Fibroblast of mammary gland (primary cell): ENCODE measurements around the gene SLC31A2.
"Not testable (repeated sequence)": the region's sequence is repeated elsewhere in the genome, so short reads cannot be mapped to it uniquely, and the experiment has no call there.

Experiments used
- DNase-seq: peaks from one replicate; pipeline ENCODE4 v3.0.0-alpha.2; 2010; ENCODE audit warnings: low read depth
- H3K4me3 ChIP-seq: 2 replicates; pipeline ENCODE4 v1.5.1; 2011; ENCODE audit warnings: low read depth, mild to moderate bottlenecking, low read length, moderate library complexity; ENCODE audit not compliant: control insufficient read depth
- TF ChIP-seq, protein P1 (sequence below): conservative IDR thresholded peaks from 2 replicates; pipeline ENCODE4 v1.5.1; 2011; ENCODE audit warnings: low read depth, low read length, inconsistent platforms; ENCODE audit not compliant: control insufficient read depth, insufficient read depth

SLC31A2 gene

DNA sequence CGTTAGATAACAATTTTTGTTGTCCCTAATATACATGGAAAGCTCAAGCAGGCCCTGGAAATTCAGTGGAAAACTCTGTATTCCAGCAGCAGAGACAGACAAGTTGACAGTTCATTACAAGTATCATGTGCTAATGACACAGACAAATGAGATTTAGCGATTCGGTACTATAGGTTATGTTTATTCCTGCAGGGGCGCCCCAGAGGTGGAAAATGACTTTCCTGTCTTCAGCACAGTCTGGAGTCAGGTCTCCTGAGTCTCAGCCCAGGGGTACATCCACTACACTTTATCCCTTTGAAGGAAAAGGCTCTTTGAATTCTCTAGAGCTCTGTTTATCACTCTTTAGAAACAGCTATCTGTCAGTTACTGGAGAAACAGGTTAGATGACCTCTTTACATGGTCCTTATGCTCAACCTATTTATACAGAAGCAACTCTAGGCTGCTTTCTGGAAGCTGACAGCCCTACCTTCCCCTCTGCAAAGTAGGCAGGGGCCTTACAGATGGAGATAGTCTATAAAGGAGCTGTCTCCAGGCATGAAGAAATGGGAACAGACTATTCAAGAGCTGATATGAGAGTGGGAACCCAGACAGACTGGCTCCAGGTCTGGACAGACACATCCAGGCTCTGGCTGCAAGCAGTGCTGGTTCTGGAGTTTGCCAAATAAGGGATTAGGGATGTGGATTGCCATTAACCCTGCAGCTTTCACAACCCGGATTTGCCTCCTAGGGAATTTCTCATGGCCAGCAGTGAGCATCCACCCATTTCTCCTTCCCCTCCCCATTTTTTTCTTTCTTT lies 7.2 kb upstream of the SLC31A2 start:
- no peak overlapping the region for H3K4me3 ChIP-seq
- no peak for DNase-seq
- TF ChIP-seq, protein P1, sequence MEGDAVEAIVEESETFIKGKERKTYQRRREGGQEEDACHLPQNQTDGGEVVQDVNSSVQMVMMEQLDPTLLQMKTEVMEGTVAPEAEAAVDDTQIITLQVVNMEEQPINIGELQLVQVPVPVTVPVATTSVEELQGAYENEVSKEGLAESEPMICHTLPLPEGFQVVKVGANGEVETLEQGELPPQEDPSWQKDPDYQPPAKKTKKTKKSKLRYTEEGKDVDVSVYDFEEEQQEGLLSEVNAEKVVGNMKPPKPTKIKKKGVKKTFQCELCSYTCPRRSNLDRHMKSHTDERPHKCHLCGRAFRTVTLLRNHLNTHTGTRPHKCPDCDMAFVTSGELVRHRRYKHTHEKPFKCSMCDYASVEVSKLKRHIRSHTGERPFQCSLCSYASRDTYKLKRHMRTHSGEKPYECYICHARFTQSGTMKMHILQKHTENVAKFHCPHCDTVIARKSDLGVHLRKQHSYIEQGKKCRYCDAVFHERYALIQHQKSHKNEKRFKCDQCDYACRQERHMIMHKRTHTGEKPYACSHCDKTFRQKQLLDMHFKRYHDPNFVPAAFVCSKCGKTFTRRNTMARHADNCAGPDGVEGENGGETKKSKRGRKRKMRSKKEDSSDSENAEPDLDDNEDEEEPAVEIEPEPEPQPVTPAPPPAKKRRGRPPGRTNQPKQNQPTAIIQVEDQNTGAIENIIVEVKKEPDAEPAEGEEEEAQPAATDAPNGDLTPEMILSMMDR = no peak

DNA sequence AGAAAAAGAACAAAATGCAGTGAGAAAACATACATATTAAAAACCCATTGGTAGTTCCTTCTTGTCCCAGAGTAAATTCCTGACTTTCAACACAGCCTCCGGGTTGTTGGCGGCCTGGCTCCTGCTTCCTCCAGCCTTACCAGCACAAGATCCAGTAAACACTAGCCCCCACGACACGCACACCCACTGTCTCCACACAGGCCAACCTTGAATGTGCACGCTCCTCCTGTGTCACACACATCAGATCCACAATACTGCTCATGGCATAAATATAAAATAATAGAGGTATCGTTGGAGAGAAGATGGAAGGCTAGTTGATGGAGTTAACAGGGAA lies 2.5 kb upstream of the SLC31A2 start:
- H3K4me3 ChIP-seq = no peak overlapping the region
- DNase-seq = no peak
- TF ChIP-seq, protein P1 = no peak

DNA sequence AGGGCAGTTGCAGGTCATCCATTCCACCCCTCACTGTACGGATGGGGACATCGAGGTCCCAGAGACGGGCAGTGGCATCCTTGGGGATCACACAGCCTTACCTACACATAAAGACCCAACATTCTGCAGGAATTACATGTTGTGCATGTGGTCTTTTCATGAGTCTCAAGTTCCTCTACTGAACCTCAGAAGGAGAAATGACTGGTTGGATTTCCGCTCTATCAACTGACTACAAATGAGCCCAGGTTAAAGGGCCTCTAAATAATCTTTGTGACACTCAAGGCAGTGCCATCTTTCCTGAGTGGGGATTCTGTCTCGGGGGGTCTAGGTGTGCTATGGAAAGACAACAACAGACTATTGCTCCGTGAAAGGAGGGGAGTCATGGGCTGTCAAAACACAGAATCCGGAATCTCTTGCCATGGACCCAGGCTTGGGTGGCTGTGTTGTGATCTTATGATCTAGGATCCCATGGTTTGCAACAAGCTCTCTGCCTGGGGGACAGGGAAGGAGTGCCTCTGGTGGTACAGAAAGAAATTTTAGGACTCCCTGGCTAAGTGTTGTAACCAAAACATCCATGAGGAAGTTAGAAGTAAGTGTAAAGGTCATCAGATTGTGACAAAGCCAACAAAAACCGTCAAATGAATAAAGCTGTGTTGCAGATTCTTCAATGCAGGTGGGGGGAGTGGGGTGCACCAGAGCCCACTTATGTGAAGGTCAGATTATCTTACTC lies 1.9 kb upstream of the SLC31A2 start:
- no peak for DNase-seq
- TF ChIP-seq, protein P1 = no peak
- H3K4me3 ChIP-seq = no peak overlapping the region

DNA sequence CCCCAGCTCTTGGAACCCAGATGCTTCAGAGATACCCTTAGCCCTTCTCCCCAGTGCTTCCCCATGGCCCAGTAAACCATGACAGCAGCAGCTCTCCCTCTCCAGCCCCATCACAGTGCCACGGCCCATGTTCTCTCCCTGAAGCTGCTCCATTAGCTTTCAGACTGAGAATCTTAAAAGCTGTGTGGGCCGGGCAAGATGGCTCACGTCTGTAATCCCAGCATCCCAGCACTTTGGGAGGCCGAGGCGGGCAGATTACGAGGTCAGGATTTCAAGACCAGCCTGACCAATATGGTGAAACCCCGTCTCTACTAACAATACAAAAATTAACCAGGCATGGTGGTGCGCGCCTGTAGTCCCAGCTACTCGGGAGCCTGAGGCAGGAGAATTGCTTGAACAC lies 1.2 kb upstream of the SLC31A2 start:
- H3K4me3 ChIP-seq, DNase-seq: not testable (repeated sequence)

DNA sequence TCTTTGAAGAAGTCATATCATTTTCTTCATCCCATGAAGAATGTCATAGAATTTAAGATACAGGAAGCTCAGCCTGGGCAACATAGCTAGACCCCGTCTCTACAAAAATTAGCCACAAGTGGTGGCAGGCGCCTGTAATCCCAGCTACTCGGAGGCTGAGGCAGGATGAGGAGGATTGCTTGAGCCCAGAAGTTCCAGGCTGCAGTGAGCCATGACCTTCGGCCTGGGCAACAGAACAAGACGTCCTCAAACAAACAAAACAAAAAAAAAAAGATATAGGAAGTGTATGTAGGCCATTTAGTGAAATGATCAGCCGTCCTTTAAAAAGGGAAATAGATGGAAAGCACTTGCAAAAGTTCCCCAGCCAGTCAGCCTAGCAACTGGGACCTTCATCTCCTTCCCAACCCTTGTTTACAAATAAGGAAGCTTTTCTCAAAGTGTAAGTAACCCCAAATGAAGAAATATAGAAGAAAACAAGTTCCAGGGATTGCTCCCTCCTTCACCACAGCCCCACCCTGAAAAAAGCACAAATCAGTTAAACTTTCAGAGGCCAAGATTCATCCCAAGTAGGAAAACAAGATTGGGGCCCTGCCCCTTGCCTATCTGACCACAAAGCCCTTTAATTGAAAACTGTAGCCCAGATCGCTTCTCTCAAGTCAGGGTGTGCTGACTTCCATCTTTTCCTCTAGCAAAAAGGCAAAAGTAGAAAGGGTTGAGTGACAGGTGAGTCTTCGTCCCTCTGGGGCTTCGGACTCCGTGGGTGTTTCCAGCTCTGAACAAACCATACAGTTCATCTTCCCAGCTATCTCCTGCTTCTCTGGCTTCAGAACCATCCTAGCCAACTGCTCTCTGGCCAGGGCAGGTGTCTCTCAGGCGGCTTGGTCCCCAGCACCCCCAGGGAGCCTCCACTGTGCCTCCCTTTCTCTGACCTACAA lies 1.2 kb downstream of the SLC31A2 start:
- TF ChIP-seq, protein P1 = no peak
- DNase-seq = no peak
- peak overlapping the region; percentile 86 for H3K4me3 ChIP-seq

DNA sequence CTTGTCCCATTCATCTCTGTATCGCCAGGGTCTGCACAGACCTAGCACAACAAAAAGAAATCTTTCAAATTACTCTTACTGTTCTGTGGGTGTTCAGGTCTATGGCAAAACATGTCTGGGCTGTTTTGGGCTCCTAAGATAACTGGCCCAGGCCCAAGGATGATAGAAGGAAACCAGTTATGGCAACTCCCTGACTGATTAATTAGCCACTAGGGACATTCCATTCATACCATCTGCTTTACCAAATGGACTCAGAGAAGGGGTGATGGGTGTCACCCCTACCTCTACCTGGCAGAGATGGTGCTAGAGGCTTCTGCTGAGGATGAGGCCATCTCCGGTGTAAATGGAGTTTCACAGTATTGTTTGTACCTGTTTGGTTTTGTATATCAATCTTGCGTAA lies 1.9 kb downstream of the SLC31A2 start:
- H3K4me3 ChIP-seq = peak overlapping the region; percentile 86
- peak; percentile 50 for DNase-seq
- TF ChIP-seq, protein P1 = no peak
